HEK293T (cell line): ENCODE data around the gene DDX6.

Experiments used
- CTBP1 ChIP-seq: fragments of 450-650 bp; IDR thresholded peaks from 2 replicates; pipeline ENCODE4 v1.6.1; 2016; ENCODE audit warnings: borderline replicate concordance
- HDGF ChIP-seq: fragments of 450-650 bp; IDR thresholded peaks from 2 replicates; pipeline ENCODE4 v1.6.1; 2017; ENCODE audit warnings: antibody characterized with exemption, borderline replicate concordance
- NFRKB ChIP-seq: fragments of 450-650 bp; IDR thresholded peaks from 2 replicates; pipeline ENCODE4 v1.6.1; 2016; ENCODE audit warnings: mild to moderate bottlenecking, moderate library complexity
- ZNF384 ChIP-seq: fragments of 450-650 bp; IDR thresholded peaks from 2 replicates; pipeline ENCODE4 v1.6.1; 2016

GRCh38 chr11:118706546-118706825, 84.5 kb downstream of the DDX6 start:
- no peak for TF ChIP-seq NFRKB
- TF ChIP-seq HDGF, result no peak
- TF ChIP-seq CTBP1, result no peak
- no peak for TF ChIP-seq ZNF384
